Upper lobe of left lung (tissue), 6 donors: ENCODE data around the gene GADD45G. TPM values are rescaled to one million over a fixed set of nuclear protein-coding genes. Genes with fewer than 3 reads are reported as not detected.

Experiments used
- ATAC-seq, 2 donors: fragments of 200-7000 bp; cut with Tn5 transposase; one replicate each; pipeline ENCODE4 v1.9.1; 2022; ENCODE audit warnings: mild to moderate bottlenecking in 2 of 2, moderate library complexity in 2 of 2; ENCODE audit not compliant: low FRiP score in 2 of 2
- DNase-seq, 2 donors: peaks; one replicate each; pipeline ENCODE4 v3.0.0-alpha.2; 2019 to 2020
- H3K27ac ChIP-seq, 4 donors: fragments of 200-600 bp; sonication (generic); one replicate each; pipeline ENCODE4 v1.5.1; 2016 to 2019
- H3K27me3 ChIP-seq, 4 donors: fragments of 200-600 bp; sonication (generic); one replicate each; pipeline ENCODE4 v1.5.1; 2017 to 2019
- H3K36me3 ChIP-seq, 4 donors: fragments of 200-600 bp; sonication (generic); one replicate each; pipeline ENCODE4 v1.5.1; 2016 to 2019
- H3K4me1 ChIP-seq, 4 donors: fragments of 200-600 bp; sonication (generic); one replicate each; pipeline ENCODE4 v1.5.1; 2018 to 2019
- H3K4me3 ChIP-seq, 4 donors: fragments of 200-600 bp; sonication (generic); one replicate each; pipeline ENCODE4 v1.5.1; 2017 to 2019; ENCODE audit warnings: mild to moderate bottlenecking in 2 of 4, moderate library complexity in 1 of 4
- H3K9me3 ChIP-seq, 4 donors: fragments of 200-600 bp; sonication (generic); one replicate each; pipeline ENCODE4 v1.5.1; 2018 to 2019
- EP300 ChIP-seq, 4 donors: sonication (generic); formaldehyde crosslinking; IDR thresholded peaks; one replicate each; pipeline ENCODE4 v1.5.1; 2017; ENCODE audit warnings: antibody characterized with exemption in 4 of 4, control low read depth in 2 of 4
- POLR2A ChIP-seq, 4 donors: fragments of 450-650 bp; IDR thresholded peaks; one replicate each; pipeline ENCODE4 v1.5.1; 2016 to 2017; ENCODE audit warnings: antibody characterized with exemption in 4 of 4, mild to moderate bottlenecking in 2 of 4
- POLR2AphosphoS5 ChIP-seq, 2 donors: sonication (generic); formaldehyde crosslinking; IDR thresholded peaks; one replicate each; pipeline ENCODE4 v1.5.1; 2017; ENCODE audit warnings: antibody characterized with exemption in 2 of 2
- WGBS, 2 donors: methylation state at CpG; one replicate each; pipeline ENCODE4 v1.1.5; 2017 to 2018; 5-methylcytosine and 5-hydroxymethylcytosine counted together
- total RNA-seq, 6 donors: library from RNA; depleted of rRNA in 4 of 6; stranded (reverse); fragments of >200 nt in 4 of 6; gene quantifications; one replicate each; pipeline versions ENCODE4 v1.1.0 to v1.2.1, GENCODE V29; 2016 to 2021
- TF ChIP-seq, protein P1 (sequence below), 6 experiments: fragments of 450-650 bp in 4 of 6; fragments of 200-600 bp in 2 of 6; sonication (generic) in 2 of 6; IDR thresholded peaks; one replicate each; pipeline ENCODE4 v1.5.1; 2016 to 2019; ENCODE audit warnings: antibody characterized with exemption in 6 of 6
- donor health status: DM: no; HTN: no; CAD: no; lungs with moderate emphysema.
- donor health status: DM: no; HTN: yes; CAD: no; lungs with severe emphysema.

The GADD45G gene
- total RNA-seq, 6 donors from 2014 or later = 12.6 to 46.1 (median 20.1) TPM

GRCh38 chr9:89606624-89607311 is 2.0 kb downstream of the GADD45G start:
- peaks cover 37 to 50% (median 40%) of the 10 kb centered on the region in 4 donors for H3K4me1 ChIP-seq
- ATAC-seq (peak in 1 of 2 donors; percentile 12), DNase-seq (peak in 1 of 2 donors; percentile 78)
- H3K36me3 ChIP-seq = peaks cover 0 to 4% (median 0%) of the 10 kb centered on the region in 4 donors
- no peaks in the 10 kb centered on the region for H3K27me3 ChIP-seq
- WGBS, 2 donors = 29 to 35% methylated on average over 6 to 7 of the region's 7 CpGs
- no peaks in the 10 kb centered on the region for H3K9me3 ChIP-seq
- H3K27ac ChIP-seq = peak overlapping the region; percentile 88 to 97 (median 94)
- peak overlapping the region in 3 of 4 donors; percentile 62 to 91 (median 86) for H3K4me3 ChIP-seq
- TF ChIP-seq, protein P1, sequence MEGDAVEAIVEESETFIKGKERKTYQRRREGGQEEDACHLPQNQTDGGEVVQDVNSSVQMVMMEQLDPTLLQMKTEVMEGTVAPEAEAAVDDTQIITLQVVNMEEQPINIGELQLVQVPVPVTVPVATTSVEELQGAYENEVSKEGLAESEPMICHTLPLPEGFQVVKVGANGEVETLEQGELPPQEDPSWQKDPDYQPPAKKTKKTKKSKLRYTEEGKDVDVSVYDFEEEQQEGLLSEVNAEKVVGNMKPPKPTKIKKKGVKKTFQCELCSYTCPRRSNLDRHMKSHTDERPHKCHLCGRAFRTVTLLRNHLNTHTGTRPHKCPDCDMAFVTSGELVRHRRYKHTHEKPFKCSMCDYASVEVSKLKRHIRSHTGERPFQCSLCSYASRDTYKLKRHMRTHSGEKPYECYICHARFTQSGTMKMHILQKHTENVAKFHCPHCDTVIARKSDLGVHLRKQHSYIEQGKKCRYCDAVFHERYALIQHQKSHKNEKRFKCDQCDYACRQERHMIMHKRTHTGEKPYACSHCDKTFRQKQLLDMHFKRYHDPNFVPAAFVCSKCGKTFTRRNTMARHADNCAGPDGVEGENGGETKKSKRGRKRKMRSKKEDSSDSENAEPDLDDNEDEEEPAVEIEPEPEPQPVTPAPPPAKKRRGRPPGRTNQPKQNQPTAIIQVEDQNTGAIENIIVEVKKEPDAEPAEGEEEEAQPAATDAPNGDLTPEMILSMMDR (IDR thresholded peaks at IDR 0.05) = no peak
- TF ChIP-seq EP300 (IDR thresholded peaks at IDR 0.05) (no peak), POLR2A (IDR thresholded peaks at IDR 0.05) (no peak), POLR2AphosphoS5 (IDR thresholded peaks at IDR 0.05) (no peak)

DNA sequence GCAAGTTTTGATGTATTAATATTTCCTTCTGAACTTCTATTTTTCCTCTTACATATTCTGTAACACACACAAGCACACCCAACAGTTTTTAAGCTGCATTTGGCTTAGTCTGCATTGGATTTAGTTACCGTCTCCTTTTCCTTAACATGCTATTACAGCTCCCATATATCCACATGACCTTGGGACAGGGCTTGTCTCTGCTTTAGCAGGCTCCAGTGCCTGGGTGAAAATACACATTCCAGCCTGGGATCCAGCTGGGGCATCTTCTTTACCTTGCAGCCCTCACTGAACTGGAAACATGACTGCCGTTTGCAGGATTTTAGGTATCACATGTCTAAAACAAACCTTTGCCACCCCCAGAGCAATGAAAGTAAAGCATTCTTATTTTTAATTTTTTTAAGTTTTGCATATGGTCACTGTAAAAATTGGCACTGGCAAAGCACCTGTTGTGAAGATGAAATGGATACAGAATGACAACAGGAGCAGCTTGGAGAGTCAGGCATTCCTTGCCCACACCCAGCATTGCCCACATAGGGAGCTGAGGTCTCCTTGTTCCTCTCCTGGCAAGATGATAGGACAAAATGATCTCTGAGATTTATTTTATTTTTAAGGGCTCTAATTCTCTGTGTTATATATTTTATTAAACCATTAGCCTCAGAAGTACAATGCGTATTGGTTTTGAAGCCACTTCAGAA is 4.0 kb downstream of the GADD45G start:
- ATAC-seq (no peak), DNase-seq (no peak)
- H3K4me3 ChIP-seq = no peak overlapping the region
- H3K27ac ChIP-seq = no peak overlapping the region
- TF ChIP-seq EP300 (IDR thresholded peaks at IDR 0.05) (no peak), POLR2A (IDR thresholded peaks at IDR 0.05) (no peak), POLR2AphosphoS5 (IDR thresholded peaks at IDR 0.05) (no peak)
- TF ChIP-seq, protein P1 (IDR thresholded peaks at IDR 0.05) = no peak
- peaks cover 0 to 6% (median 0%) of the 10 kb centered on the region in 4 donors for H3K9me3 ChIP-seq
- WGBS, 2 donors = 95 to 97% methylated on average over 3 of the region's 3 CpGs
- peaks cover 0 to 4% (median 0%) of the 10 kb centered on the region in 4 donors for H3K36me3 ChIP-seq
- peaks cover 26 to 40% (median 31%) of the 10 kb centered on the region in 4 donors for H3K4me1 ChIP-seq
- no peaks in the 10 kb centered on the region for H3K27me3 ChIP-seq

GRCh38 chr9:89609426-89610006 is 4.7 kb downstream of the GADD45G start:
- 88 to 91% methylated on average over 8 of the region's 8 CpGs for WGBS, 2 donors
- H3K36me3 ChIP-seq = peaks cover 0 to 4% (median 0%) of the 10 kb centered on the region in 4 donors
- no peak for ATAC-seq
- peaks cover 19 to 33% (median 24%) of the 10 kb centered on the region in 4 donors for H3K4me1 ChIP-seq
- H3K27ac ChIP-seq = no peak overlapping the region
- DNase-seq = no peak
- peaks cover 0 to 6% (median 0%) of the 10 kb centered on the region in 4 donors for H3K9me3 ChIP-seq
- no peak overlapping the region for H3K4me3 ChIP-seq
- TF ChIP-seq POLR2AphosphoS5 (IDR thresholded peaks at IDR 0.05) (no peak), EP300 (IDR thresholded peaks at IDR 0.05) (no peak), POLR2A (IDR thresholded peaks at IDR 0.05) (no peak)
- TF ChIP-seq, protein P1 (IDR thresholded peaks at IDR 0.05) = no peak
- no peaks in the 10 kb centered on the region for H3K27me3 ChIP-seq

- H3K27me3 ChIP-seq = no peaks in the 10 kb centered on the region
- DNase-seq (no peak), ATAC-seq (no peak)
- H3K4me3 ChIP-seq = no peak overlapping the region
- no peak for TF ChIP-seq EP300 (IDR thresholded peaks at IDR 0.05)
- TF ChIP-seq, protein P1 (IDR thresholded peaks at IDR 0.05) = no peak
- TF ChIP-seq POLR2A (IDR thresholded peaks at IDR 0.05) = no peak
- H3K36me3 ChIP-seq = peaks cover 0 to 4% (median 0%) of the 10 kb centered on the region in 4 donors
- H3K4me1 ChIP-seq = peaks cover 19 to 24% (median 23%) of the 10 kb centered on the region in 4 donors
- no peak overlapping the region for H3K27ac ChIP-seq
- WGBS, 2 donors = 81 to 93% methylated on average over 5 to 7 of the region's 7 CpGs
- H3K9me3 ChIP-seq = peaks cover 0 to 6% (median 0%) of the 10 kb centered on the region in 4 donors
Observed at GRCh38 chr9:89610391-89610925, 5.6 kb downstream of the GADD45G start.
